Stimulated activated naive CD8-positive, alpha-beta T cell treated with anti-CD3 and anti-CD28 coated beads, Interleukin-15, Interleukin-2, amounts not matched to agents 100 ng/mL and 50 ng/mL, for 24 hours (primary cell): Measurements from ENCODE around the gene DNAAF2.
"Not testable (repeated sequence)": the region's sequence is repeated elsewhere in the genome, so short reads cannot be mapped to it uniquely, and the experiment has no call there.

ENCODE experiments used
- H3K27ac Mint-ChIP-seq: one replicate; pipeline ENCODE4 v1.8.0; 2021; ENCODE audit warnings: mild to moderate bottlenecking, mixed read lengths
- H3K27me3 Mint-ChIP-seq: one replicate; pipeline ENCODE4 v1.8.0; 2021; ENCODE audit warnings: mixed read lengths
- H3K36me3 Mint-ChIP-seq: one replicate; pipeline ENCODE4 v1.8.0; 2021; ENCODE audit warnings: low read depth, mixed read lengths
- H3K4me1 Mint-ChIP-seq: one replicate; pipeline ENCODE4 v1.8.0; 2021; ENCODE audit warnings: low read depth, mixed read lengths
- H3K4me3 Mint-ChIP-seq: one replicate; pipeline ENCODE4 v1.8.0; 2021; ENCODE audit warnings: mild to moderate bottlenecking, mixed read lengths
- H3K9me3 Mint-ChIP-seq: one replicate; pipeline ENCODE4 v1.8.0; 2021; ENCODE audit warnings: mixed read lengths

Gene DNAAF2, protein sequence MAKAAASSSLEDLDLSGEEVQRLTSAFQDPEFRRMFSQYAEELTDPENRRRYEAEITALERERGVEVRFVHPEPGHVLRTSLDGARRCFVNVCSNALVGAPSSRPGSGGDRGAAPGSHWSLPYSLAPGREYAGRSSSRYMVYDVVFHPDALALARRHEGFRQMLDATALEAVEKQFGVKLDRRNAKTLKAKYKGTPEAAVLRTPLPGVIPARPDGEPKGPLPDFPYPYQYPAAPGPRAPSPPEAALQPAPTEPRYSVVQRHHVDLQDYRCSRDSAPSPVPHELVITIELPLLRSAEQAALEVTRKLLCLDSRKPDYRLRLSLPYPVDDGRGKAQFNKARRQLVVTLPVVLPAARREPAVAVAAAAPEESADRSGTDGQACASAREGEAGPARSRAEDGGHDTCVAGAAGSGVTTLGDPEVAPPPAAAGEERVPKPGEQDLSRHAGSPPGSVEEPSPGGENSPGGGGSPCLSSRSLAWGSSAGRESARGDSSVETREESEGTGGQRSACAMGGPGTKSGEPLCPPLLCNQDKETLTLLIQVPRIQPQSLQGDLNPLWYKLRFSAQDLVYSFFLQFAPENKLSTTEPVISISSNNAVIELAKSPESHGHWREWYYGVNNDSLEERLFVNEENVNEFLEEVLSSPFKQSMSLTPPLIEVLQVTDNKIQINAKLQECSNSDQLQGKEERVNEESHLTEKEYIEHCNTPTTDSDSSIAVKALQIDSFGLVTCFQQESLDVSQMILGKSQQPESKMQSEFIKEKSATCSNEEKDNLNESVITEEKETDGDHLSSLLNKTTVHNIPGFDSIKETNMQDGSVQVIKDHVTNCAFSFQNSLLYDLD

GRCh38 chr14:49634547-49635334, at the start of gene DNAAF2:
Gene DNAAF2, minus strand, starts transcription at chr14:49635244. Its CDS starts 95 bp downstream, at chr14:49635149.
- Mint-ChIP-seq H3K4me1 (peaks cover 66% of the 10 kb centered on the region), H3K9me3 (no peaks in the 10 kb centered on the region), H3K27ac (peak within 1 kb of the TSS; percentile 95), H3K4me3 (peak within 1 kb of the TSS; percentile 98), H3K36me3 (peaks cover 62% of the 10 kb centered on the region), H3K27me3 (no peaks in the 10 kb centered on the region)

- H3K4me3 Mint-ChIP-seq, result no peak overlapping the region
- no peaks in the 10 kb centered on the region for H3K27me3 Mint-ChIP-seq
- H3K36me3 Mint-ChIP-seq, result peaks cover 63% of the 10 kb centered on the region
- H3K4me1 Mint-ChIP-seq, result no peaks in the 10 kb centered on the region
- H3K27ac Mint-ChIP-seq, result no peak overlapping the region
- no peaks in the 10 kb centered on the region for H3K9me3 Mint-ChIP-seq
Observed at GRCh38 chr14:49679271-49679670, 44.2 kb upstream of the DNAAF2 start.

GRCh38 chr14:49677643-49678042, 42.6 kb upstream of the DNAAF2 start:
- Mint-ChIP-seq H3K4me1 (no peaks in the 10 kb centered on the region), H3K27ac (no peak overlapping the region), H3K4me3 (no peak overlapping the region), H3K36me3 (peaks cover 71% of the 10 kb centered on the region), H3K27me3 (no peaks in the 10 kb centered on the region), H3K9me3 (no peaks in the 10 kb centered on the region)

DNA sequence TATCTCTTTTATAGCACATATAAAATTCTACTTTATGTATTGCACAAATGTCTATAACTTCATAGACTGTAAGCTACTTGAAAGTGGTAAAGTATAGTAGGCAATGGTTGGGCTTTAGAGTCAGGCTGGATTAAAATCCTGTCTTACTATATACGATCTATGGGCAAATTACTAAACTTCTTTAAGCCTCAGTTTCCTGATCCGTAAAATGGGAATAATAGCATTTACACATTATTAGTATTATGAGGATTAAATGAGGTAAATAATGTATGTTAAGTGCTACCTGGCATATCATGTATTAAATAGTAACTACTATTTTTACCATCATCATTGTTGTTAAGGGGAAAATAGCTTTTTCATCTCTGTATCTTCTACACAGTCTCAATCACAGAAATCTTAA, 38.5 kb upstream of the DNAAF2 start:
- H3K4me3 Mint-ChIP-seq, result no peak overlapping the region
- H3K27ac Mint-ChIP-seq, result no peak overlapping the region
- no peaks in the 10 kb centered on the region for H3K27me3 Mint-ChIP-seq
- no peaks in the 10 kb centered on the region for H3K9me3 Mint-ChIP-seq
- no peaks in the 10 kb centered on the region for H3K4me1 Mint-ChIP-seq
- peaks cover 70% of the 10 kb centered on the region for H3K36me3 Mint-ChIP-seq

DNA sequence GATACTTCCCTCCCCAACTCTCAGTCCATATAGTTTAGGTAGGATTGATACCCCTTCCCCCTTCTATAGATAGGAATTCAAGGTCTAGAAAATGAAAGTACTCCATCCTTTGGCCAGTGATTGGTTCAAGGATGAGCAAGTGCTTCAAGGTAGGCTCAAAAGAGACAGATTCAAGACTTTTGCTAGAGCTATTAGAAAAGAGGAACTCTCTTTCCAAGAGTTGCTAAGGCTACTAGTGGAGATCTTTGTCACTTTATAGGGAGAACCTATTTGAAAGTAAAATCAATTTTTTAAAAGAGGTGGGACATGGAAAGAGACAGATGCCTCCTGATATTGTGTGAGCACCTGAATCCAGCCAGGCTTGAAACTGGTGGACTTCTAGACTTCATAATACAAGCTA, 35.4 kb upstream of the DNAAF2 start:
- Mint-ChIP-seq H3K4me3 (no peak overlapping the region), H3K27me3 (no peaks in the 10 kb centered on the region), H3K4me1 (no peaks in the 10 kb centered on the region), H3K36me3 (peaks cover 70% of the 10 kb centered on the region), H3K9me3 (no peaks in the 10 kb centered on the region), H3K27ac (no peak overlapping the region)

- H3K36me3 Mint-ChIP-seq, result peaks cover 27% of the 10 kb centered on the region
- H3K27ac Mint-ChIP-seq, result peak overlapping the region; percentile 8
- H3K9me3 Mint-ChIP-seq, result no peaks in the 10 kb centered on the region
- H3K4me1 Mint-ChIP-seq, result no peaks in the 10 kb centered on the region
- H3K4me3 Mint-ChIP-seq, result no peak overlapping the region
- H3K27me3 Mint-ChIP-seq, result no peaks in the 10 kb centered on the region
Observed at GRCh38 chr14:49659526-49660455, 24.7 kb upstream of the DNAAF2 start.

DNA sequence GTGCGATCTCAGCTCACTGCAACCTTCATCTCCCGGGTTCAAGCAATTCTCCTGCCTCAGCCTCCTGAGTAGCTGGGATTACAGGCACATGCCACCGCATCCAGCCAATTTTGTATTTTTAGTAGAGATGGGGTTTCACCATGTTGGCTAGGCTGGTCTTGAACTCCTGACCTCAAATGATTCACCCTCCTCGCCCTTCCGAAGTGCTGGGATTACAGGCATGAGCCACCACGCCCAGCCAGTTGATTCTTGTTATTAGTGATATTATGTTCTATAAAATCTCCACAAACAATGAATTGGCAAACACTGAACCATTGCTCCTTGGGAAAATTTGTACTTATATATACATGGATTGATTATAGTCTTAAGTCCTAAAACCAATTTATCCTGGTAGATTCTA, 22.5 kb upstream of the DNAAF2 start:
- not testable (repeated sequence) for H3K4me1 Mint-ChIP-seq, H3K27me3 Mint-ChIP-seq, H3K9me3 Mint-ChIP-seq, H3K4me3 Mint-ChIP-seq, H3K27ac Mint-ChIP-seq
- H3K36me3 Mint-ChIP-seq, result peaks cover 18% of the 10 kb centered on the region

DNA sequence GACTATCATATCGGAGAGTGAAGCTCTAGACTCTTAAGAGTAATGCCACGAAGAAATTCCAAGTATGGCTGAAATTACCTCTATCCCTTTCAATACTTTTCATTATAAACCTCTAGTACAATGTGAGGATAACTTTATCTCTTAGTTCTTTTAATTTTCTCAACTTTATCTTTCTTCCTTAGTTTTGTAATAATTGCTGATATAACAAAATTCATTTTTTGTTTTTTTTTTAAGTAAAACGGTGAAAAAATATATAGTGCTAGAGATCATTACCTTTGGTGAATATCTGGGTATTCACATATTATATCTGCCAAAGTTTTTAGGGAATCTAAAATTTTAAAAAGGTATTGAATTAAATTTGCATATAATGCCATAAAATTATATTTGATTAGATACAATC, 19.5 kb upstream of the DNAAF2 start:
- peaks cover 22% of the 10 kb centered on the region for H3K36me3 Mint-ChIP-seq
- no peaks in the 10 kb centered on the region for H3K27me3 Mint-ChIP-seq
- no peak overlapping the region for H3K27ac Mint-ChIP-seq
- H3K4me1 Mint-ChIP-seq, result no peaks in the 10 kb centered on the region
- H3K4me3 Mint-ChIP-seq, result no peak overlapping the region
- no peaks in the 10 kb centered on the region for H3K9me3 Mint-ChIP-seq

DNA sequence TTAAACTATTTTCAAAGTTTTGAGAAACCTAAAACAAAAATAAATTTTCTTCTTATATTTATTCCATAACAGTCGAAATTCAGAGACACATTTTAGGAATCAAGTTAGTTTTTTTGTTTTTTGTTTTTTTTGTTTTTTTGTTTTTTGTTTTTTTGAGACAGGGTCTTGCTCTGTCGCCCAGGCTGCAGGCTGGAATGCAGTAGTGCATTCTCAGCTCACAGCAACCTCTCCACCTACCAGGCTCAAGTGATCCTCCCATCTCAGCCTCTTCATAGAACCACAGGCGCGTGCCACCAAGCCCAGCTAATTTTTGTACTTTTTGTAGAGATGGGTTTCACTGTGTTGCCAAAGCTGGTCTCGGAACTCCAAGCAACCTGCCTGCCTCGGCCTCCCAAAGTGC, 18.5 kb upstream of the DNAAF2 start:
- H3K9me3 Mint-ChIP-seq, result no peaks in the 10 kb centered on the region
- no peaks in the 10 kb centered on the region for H3K27me3 Mint-ChIP-seq
- H3K36me3 Mint-ChIP-seq, result peaks cover 25% of the 10 kb centered on the region
- H3K4me3 Mint-ChIP-seq, result no peak overlapping the region
- H3K4me1 Mint-ChIP-seq, result no peaks in the 10 kb centered on the region
- no peak overlapping the region for H3K27ac Mint-ChIP-seq

DNA sequence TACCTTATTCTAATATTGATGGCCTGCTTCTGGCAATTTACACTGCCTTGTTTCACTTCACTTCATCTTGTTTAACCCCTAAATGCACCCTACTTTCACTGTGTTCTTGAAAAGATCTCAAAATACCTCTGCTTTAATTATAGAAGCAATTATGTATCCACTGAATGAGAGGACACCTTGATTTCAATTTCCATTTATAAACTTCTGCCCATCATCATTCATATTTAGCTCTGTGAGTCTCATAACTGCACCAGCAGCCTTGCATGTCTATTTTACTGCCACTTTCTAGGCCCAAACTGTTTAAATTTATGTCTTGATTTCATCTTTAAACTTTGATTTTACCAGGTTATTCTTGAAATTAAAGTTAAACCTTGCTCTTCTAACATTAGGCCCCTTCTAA, 7.1 kb upstream of the DNAAF2 start:
- H3K36me3 Mint-ChIP-seq, result peaks cover 55% of the 10 kb centered on the region
- H3K9me3 Mint-ChIP-seq, result no peaks in the 10 kb centered on the region
- peaks cover 47% of the 10 kb centered on the region for H3K4me1 Mint-ChIP-seq
- no peak overlapping the region for H3K4me3 Mint-ChIP-seq
- H3K27me3 Mint-ChIP-seq, result no peaks in the 10 kb centered on the region
- peak overlapping the region; percentile 70 for H3K27ac Mint-ChIP-seq

DNA sequence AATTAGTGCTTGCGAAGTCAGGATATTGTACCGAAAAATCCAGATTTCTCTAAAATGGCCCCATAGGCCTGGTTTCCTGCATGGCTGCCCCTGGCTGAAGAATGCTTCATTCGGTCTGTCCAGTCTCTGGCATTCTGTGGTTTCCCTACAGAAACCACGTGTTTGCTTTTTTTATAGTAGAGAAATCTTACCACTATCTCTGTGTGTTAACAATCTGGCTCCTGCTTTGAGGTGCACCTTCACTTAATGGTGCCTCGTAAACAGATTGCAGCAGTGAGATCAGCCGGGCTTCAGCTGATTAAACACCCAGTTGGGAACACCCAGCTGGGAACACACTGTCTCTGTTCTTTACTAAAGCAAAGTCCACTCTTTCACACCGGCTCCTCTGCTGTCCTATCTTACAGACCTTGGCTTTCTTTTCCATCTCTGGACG, 6.7 kb upstream of the DNAAF2 start:
- peak overlapping the region; percentile 70 for H3K27ac Mint-ChIP-seq
- H3K27me3 Mint-ChIP-seq, result no peaks in the 10 kb centered on the region
- no peaks in the 10 kb centered on the region for H3K9me3 Mint-ChIP-seq
- H3K4me1 Mint-ChIP-seq, result peaks cover 47% of the 10 kb centered on the region
- no peak overlapping the region for H3K4me3 Mint-ChIP-seq
- peaks cover 55% of the 10 kb centered on the region for H3K36me3 Mint-ChIP-seq

- Mint-ChIP-seq H3K27ac (peak overlapping the region; percentile 45), H3K4me3 (no peak overlapping the region), H3K9me3 (no peaks in the 10 kb centered on the region), H3K36me3 (peaks cover 59% of the 10 kb centered on the region), H3K27me3 (no peaks in the 10 kb centered on the region), H3K4me1 (peaks cover 55% of the 10 kb centered on the region)
Observed at GRCh38 chr14:49640540-49641417, 5.7 kb upstream of the DNAAF2 start.

DNA sequence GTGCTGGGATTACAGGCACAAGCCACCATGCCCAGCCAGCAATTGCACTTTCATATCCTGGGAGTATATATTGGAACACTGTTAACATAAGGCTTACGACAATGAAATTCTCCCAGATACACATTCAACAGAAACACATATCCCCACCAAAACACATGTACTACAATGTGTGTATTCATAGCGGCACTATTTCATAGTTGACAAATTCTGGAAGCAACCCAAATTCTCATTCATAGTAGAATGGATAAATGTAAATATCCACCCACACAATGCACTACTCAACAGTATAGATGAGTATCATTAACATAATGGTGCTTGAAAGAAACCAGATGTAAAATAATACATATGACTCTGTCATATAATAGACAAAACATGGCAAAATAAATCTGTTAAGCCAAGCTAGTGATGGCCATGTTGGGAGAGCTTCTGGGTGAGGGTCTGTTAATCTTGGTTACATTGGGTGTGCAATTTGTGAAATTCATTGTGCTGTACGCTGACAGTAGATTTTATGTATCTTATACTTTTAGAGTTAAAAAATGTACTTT, 2.6 kb upstream of the DNAAF2 start:
- peaks cover 64% of the 10 kb centered on the region for H3K4me1 Mint-ChIP-seq
- H3K4me3 Mint-ChIP-seq, result peak overlapping the region; percentile 29
- peak overlapping the region; percentile 23 for H3K27ac Mint-ChIP-seq

More for the DNA sequence above, 2.6 kb upstream of the DNAAF2 start:
- Mint-ChIP-seq H3K27me3 (no peaks in the 10 kb centered on the region), H3K36me3 (peaks cover 62% of the 10 kb centered on the region), H3K9me3 (no peaks in the 10 kb centered on the region)
